K562 (cell line): Measurements from ENCODE around the gene CDCP1. TPM values are rescaled to one million over a fixed set of nuclear protein-coding genes. Genes with fewer than 3 reads are reported as not detected.

Experiments used
- ARID1B ChIP-seq: fragments of 450-650 bp; IDR thresholded peaks from 2 replicates; pipeline ENCODE4 v1.6.1; 2016; ENCODE audit warnings: antibody characterized with exemption, mild to moderate bottlenecking, inconsistent platforms
- CBFA2T2 ChIP-seq: fragments of 450-650 bp; conservative IDR thresholded peaks from 2 replicates; pipeline ENCODE4 v1.6.1; 2017; ENCODE audit warnings: mild to moderate bottlenecking
- CBX2 ChIP-seq: fragments of 200-600 bp; sonication (generic); IDR thresholded peaks from one replicate; pipeline ENCODE4 v1.6.1; 2012; ENCODE audit warnings: mild to moderate bottlenecking, low read length, inconsistent platforms; ENCODE audit not compliant: insufficient read depth, poor library complexity, severe bottlenecking
- CHD2 ChIP-seq: IDR thresholded peaks from 2 replicates; pipeline ENCODE4 v1.6.1; 2011; ENCODE audit warnings: low read depth, low read length
- CHD4 ChIP-seq: fragments of 200-600 bp; sonication (generic); IDR thresholded peaks from 3 replicates; pipeline ENCODE4 v1.6.1; 2012; ENCODE audit warnings: low read depth, mild to moderate bottlenecking, mixed read lengths, low read length, inconsistent platforms; ENCODE audit not compliant: insufficient read depth, insufficient replicate concordance, poor library complexity, severe bottlenecking
- E2F5 ChIP-seq: sonication (generic); formaldehyde crosslinking; IDR thresholded peaks from 2 replicates; pipeline ENCODE4 v1.8.0; 2022; ENCODE audit warnings: mild to moderate bottlenecking, missing genetic modification reagents
- MAFF ChIP-seq: IDR thresholded peaks from 2 replicates; pipeline ENCODE4 v1.6.1; 2012; ENCODE audit warnings: low read length, improper control_type of control experiment
- MECOM ChIP-seq: fragments of 250-450 bp; sonication (Bioruptor Pico); IDR thresholded peaks from 2 replicates; pipeline ENCODE4 v1.8.0; 2022; ENCODE audit warnings: inconsistent platforms
- NR2C2 ChIP-seq, 2 experiments: fragments of 200-800 bp in 1 of 2; sonication (Bioruptor generic) in 1 of 2; sonication (generic) in 1 of 2; formaldehyde crosslinking in 1 of 2; IDR thresholded peaks; 2 replicates each; pipeline versions ENCODE4 v1.6.1 to v1.8.0; 2016 to 2022; ENCODE audit warnings: mild to moderate bottlenecking in 1 of 2, missing compliant biosample characterization in 1 of 2, missing genetic modification characterization in 1 of 2, missing genetic modification reagents in 1 of 2
- PBX2 ChIP-seq, 2 experiments: IDR thresholded peaks in 1 of 2; conservative IDR thresholded peaks in 1 of 2; 2 replicates each; pipeline ENCODE4 v1.6.1; 2016; ENCODE audit warnings: low read depth in 2 of 2, mild to moderate bottlenecking in 1 of 2, missing compliant biosample characterization in 1 of 2, missing genetic modification characterization in 1 of 2, moderate library complexity in 1 of 2
- POLR2B ChIP-seq: fragments of 450-650 bp; IDR thresholded peaks from 2 replicates; pipeline ENCODE4 v1.6.1; 2018; ENCODE audit warnings: low read depth; ENCODE audit not compliant: partially characterized antibody
- RFX7 ChIP-seq: fragments of 250-450 bp; sonication (Bioruptor Pico); IDR thresholded peaks from 2 replicates; pipeline ENCODE4 v1.5.1; 2021; ENCODE audit warnings: mild to moderate bottlenecking
- SMARCE1 ChIP-seq: fragments of 450-650 bp; IDR thresholded peaks from 2 replicates; pipeline ENCODE4 v1.7.1; 2016; ENCODE audit warnings: mild to moderate bottlenecking
- U2AF2 ChIP-seq: fragments of 200-400 bp; formaldehyde crosslinking; optimal IDR thresholded peaks from 2 replicates; pipeline ENCODE3; 2017; ENCODE audit warnings: low read depth, mild to moderate bottlenecking, low read length
- ZNF12 ChIP-seq: sonication (generic); formaldehyde crosslinking; IDR thresholded peaks from 2 replicates; pipeline ENCODE4 v1.4.0; 2020; ENCODE audit warnings: mild to moderate bottlenecking, missing genetic modification reagents
- ZNF347 ChIP-seq: fragments of 450-650 bp; formaldehyde crosslinking; IDR thresholded peaks from 2 replicates; pipeline ENCODE4 v1.4.0; 2020; ENCODE audit warnings: low read depth, mild to moderate bottlenecking, moderate library complexity
- ZNF354B ChIP-seq: fragments of 250-450 bp; sonication (Bioruptor Pico); IDR thresholded peaks from 2 replicates; pipeline ENCODE4 v1.4.0; 2020
- ZNF785 ChIP-seq: fragments of 250-450 bp; sonication (Bioruptor Pico); IDR thresholded peaks from 2 replicates; pipeline ENCODE4 v1.4.0; 2020; ENCODE audit warnings: mild to moderate bottlenecking
- polyA plus RNA-seq, 8 experiments: library from polyadenylated mRNA; depleted of rRNA in 4 of 8; stranded (reverse) in 5 of 8; unstranded in 3 of 8; fragments of >200 nt; fragmentation: Nextera tagmentation in 2 of 8; fragmentation: Illumina TruSeq in 1 of 8; extraction: Ambion mirVana in 2 of 8; extraction: Trizol in 1 of 8; gene quantifications; 2 replicates each; pipeline versions ENCODE4 v1.2.1 to v1.2.3, GENCODE V29; 2011 to 2014; ENCODE audit warnings: inconsistent platforms in 1 of 8, missing spikeins in 1 of 8
- total RNA-seq, 7 experiments: library from RNA; depleted of rRNA in 6 of 7; stranded (reverse); fragments of >200 nt in 6 of 7; fragmentation: Illumina TruSeq in 2 of 7; extraction: Trizol in 2 of 7; gene quantifications; 2 replicates each; pipeline versions ENCODE4 v1.2.1 to v1.2.3, GENCODE V29; 2011 to 2021; ENCODE audit warnings: low replicate concordance in 1 of 7
- TF ChIP-seq, protein P1 (sequence below): IDR thresholded peaks from 2 replicates; pipeline ENCODE4 v1.6.1; 2016; ENCODE audit warnings: missing genetic modification characterization, missing compliant biosample characterization
- TF ChIP-seq, protein P2 (sequence below): fragments of 250-450 bp; sonication (Bioruptor Pico); IDR thresholded peaks from 2 replicates; pipeline ENCODE4 v1.8.0; 2022; ENCODE audit warnings: moderate library complexity, mild to moderate bottlenecking, inconsistent platforms

Gene CDCP1
- total and polyA plus RNA-seq, 9 of the 15 experiments (the other 6 are each of a cell fraction or from before 2014, with no cell fraction given) = 3.9 to 16.4 (median 5.2) TPM

GRCh38 chr3:45084820-45085816 is 61.1 kb downstream of the CDCP1 start (continued):
- TF ChIP-seq E2F5 (CRISPR knock-in tag) (0 out of 2 replicates have a peak, but pooled peaks have one; percentile 86), MECOM (CRISPR knock-in tag) (peak; percentile 17; the same call in 1 of the 2 replicates), CHD2 (no peak), CHD4 (peak; percentile 19), MAFF (no peak), NR2C2 (CRISPR knock-in tag; IDR thresholded peaks at IDR 0.05) (0 out of 2 replicates have a peak, but pooled peaks have one; percentile 40), NR2C2 (tag; IDR thresholded peaks at IDR 0.05) (no peak), RFX7 (no peak), ZNF785 (CRISPR knock-in tag) (no peak), POLR2B (no peak), ZNF347 (CRISPR knock-in tag) (no peak), ARID1B (peak; percentile 58), CBX2 (no peak), ZNF12 (CRISPR knock-in tag) (no peak), ZNF354B (CRISPR knock-in tag) (no peak), U2AF2 (no peak), SMARCE1 (peak; percentile 41; the same call in 1 of the 2 replicates), PBX2 (CRISPR knock-in tag; IDR thresholded peaks at IDR 0.05; ENCODE audit: low read depth) (no peak), PBX2 (tag; conservative IDR thresholded peaks at IDR 0.05; ENCODE audit: low read depth) (peak; percentile 54), CBFA2T2 (peak; percentile 69)
- TF ChIP-seq, protein P1, sequence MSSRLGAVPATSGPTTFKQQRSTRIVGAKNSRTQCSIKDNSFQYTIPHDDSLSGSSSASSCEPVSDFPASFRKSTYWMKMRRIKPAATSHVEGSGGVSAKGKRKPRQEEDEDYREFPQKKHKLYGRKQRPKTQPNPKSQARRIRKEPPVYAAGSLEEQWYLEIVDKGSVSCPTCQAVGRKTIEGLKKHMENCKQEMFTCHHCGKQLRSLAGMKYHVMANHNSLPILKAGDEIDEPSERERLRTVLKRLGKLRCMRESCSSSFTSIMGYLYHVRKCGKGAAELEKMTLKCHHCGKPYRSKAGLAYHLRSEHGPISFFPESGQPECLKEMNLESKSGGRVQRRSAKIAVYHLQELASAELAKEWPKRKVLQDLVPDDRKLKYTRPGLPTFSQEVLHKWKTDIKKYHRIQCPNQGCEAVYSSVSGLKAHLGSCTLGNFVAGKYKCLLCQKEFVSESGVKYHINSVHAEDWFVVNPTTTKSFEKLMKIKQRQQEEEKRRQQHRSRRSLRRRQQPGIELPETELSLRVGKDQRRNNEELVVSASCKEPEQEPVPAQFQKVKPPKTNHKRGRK = no peak
- TF ChIP-seq, protein P2, sequence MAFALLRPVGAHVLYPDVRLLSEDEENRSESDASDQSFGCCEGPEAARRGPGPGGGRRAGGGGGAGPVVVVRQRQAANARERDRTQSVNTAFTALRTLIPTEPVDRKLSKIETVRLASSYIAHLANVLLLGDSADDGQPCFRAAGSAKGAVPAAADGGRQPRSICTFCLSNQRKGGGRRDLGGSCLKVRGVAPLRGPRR (CRISPR knock-in tag) = no peak
